K562 (cell line): ENCODE results near the gene GRM5. TPM values are rescaled to one million over a fixed set of nuclear protein-coding genes. Genes with fewer than 3 reads are reported as not detected.
"Not testable (repeated sequence)": the region's sequence is repeated elsewhere in the genome, so short reads cannot be mapped to it uniquely, and the experiment has no call there.

ENCODE experiments used
- ATAC-seq: fragments of 200-7000 bp; cut with Tn5 transposase; 3 replicates; pipeline ENCODE4 v1.9.1; 2020; ENCODE audit warnings: moderate library complexity
- BruUV-seq: library from RNA; stranded (reverse); fragments of 400-500 nt; replicated peaks from 2 replicates; lab custom pipeline; 2021; lab: Mats Ljungman, UMichigan
- CTCF ChIA-PET: fragments of 300-600 bp; formaldehyde crosslinking; extraction: SDS; loops from one replicate; lab custom pipeline; 2021; ENCODE audit warnings: low intra/inter-chr PET ratio; lab: Yijun Ruan, JAX
- POLR2A ChIA-PET: fragments of 300-600, 350-650 bp; sonication (Branson Sonifier 250); formaldehyde crosslinking; extraction: SDS; loops from one replicate; lab custom pipeline; 2021; ENCODE audit warnings: antibody characterized with exemption, inconsistent platforms; lab: Yijun Ruan, JAX
- DNase-seq, 4 experiments: peaks; one replicate each; pipeline versions ENCODE4 v3.0.0 to v3.0.0-alpha.2; 2011 to 2018; ENCODE audit warnings: low spot score in 3 of 4, mixed read lengths in 3 of 4; ENCODE audit errors: extremely low read depth in 1 of 4
- FAIRE-seq: peaks from 2 replicates; lab custom pipeline; 2011; peaks lifted over from hg19 to GRCh38; lab: Jason Lieb, UNC
- H2AFZ ChIP-seq: 2 replicates; pipeline ENCODE4 v1.6.0; 2011; ENCODE audit warnings: low read depth, low read length, control low read depth, inconsistent platforms
- H3K27ac ChIP-seq: fragments of 200-600 bp; 3 replicates; pipeline ENCODE4 v1.8.0; 2011; ENCODE audit warnings: low read depth, mild to moderate bottlenecking, control low read depth, inconsistent platforms, low read length, moderate library complexity, mixed read lengths; ENCODE audit errors: extremely low read depth
- H3K27me3 ChIP-seq, 2 experiments: fragments of 300-600 bp in 1 of 2; 2 replicates in 1 of 2; 3 replicates in 1 of 2; pipeline versions ENCODE4 v1.6.0 to v1.8.0; 2011; ENCODE audit warnings: inconsistent platforms in 2 of 2, low read length in 2 of 2, mild to moderate bottlenecking in 1 of 2, mixed read lengths in 1 of 2, moderate library complexity in 1 of 2; ENCODE audit not compliant: control insufficient read depth in 2 of 2, insufficient read depth in 2 of 2
- H3K36me3 ChIP-seq: fragments of 300-600 bp; 3 replicates; pipeline ENCODE4 v1.8.0; 2011; ENCODE audit warnings: mild to moderate bottlenecking, low read length, inconsistent platforms; ENCODE audit not compliant: control insufficient read depth, insufficient read depth
- H3K4me1 ChIP-seq, 2 experiments: fragments of 200-600 bp in 1 of 2; replicated peaks in 1 of 2; 2 replicates in 1 of 2; 3 replicates in 1 of 2; pipeline versions ENCODE4 v1.5.1 to v1.8.0; 2011; ENCODE audit warnings: inconsistent platforms in 2 of 2, low read length in 2 of 2, mild to moderate bottlenecking in 1 of 2, mixed read lengths in 1 of 2, moderate library complexity in 1 of 2; ENCODE audit not compliant: control insufficient read depth in 2 of 2, insufficient read depth in 2 of 2
- H3K4me2 ChIP-seq: 2 replicates; pipeline ENCODE4 v1.6.1; 2011; ENCODE audit warnings: low read length, control low read depth, inconsistent platforms, mixed read lengths; ENCODE audit not compliant: insufficient read depth
- H3K4me3 ChIP-seq: fragments of 200-600 bp; sonication (generic), shearing (Covaris generic); 2 replicates; pipeline ENCODE4 v1.5.1; 2016; ENCODE audit warnings: control low read depth, inconsistent platforms
- H3K79me2 ChIP-seq: fragments of 200-600 bp; 3 replicates; pipeline ENCODE4 v1.8.0; 2011; ENCODE audit warnings: low read length, inconsistent platforms; ENCODE audit not compliant: control insufficient read depth, insufficient read depth
- H3K9ac ChIP-seq, 2 experiments: 2 replicates each; pipeline versions ENCODE4 v1.6.0 to v1.6.1; 2011; ENCODE audit warnings: low read depth in 2 of 2, low read length in 2 of 2, control low read depth in 1 of 2, inconsistent platforms in 1 of 2, mild to moderate bottlenecking in 1 of 2, mixed read lengths in 1 of 2; ENCODE audit not compliant: insufficient read depth in 1 of 2
- H3K9me1 ChIP-seq: one replicate; pipeline ENCODE4 v1.6.0; 2011; ENCODE audit warnings: inconsistent platforms, mild to moderate bottlenecking, low read length, moderate library complexity; ENCODE audit not compliant: control insufficient read depth, insufficient read depth
- H3K9me3 ChIP-seq: replicated peaks from 2 replicates; pipeline ENCODE4 v1.5.1; 2011; ENCODE audit warnings: low read depth, low read length, inconsistent platforms; ENCODE audit not compliant: control insufficient read depth, insufficient read depth
- H4K20me1 ChIP-seq: replicated peaks from 2 replicates; pipeline ENCODE4 v1.6.1; 2011; ENCODE audit warnings: low read length, inconsistent platforms, mixed read lengths; ENCODE audit not compliant: control insufficient read depth, insufficient read depth
- PREB ChIP-seq: sonication (generic); formaldehyde crosslinking; IDR thresholded peaks from 2 replicates; pipeline ENCODE4 v1.8.1; 2023; ENCODE audit warnings: mild to moderate bottlenecking, missing genetic modification reagents
- RUNX1 ChIP-seq: sonication (generic); IDR thresholded peaks from 2 replicates; pipeline ENCODE4 v1.6.1; 2016; ENCODE audit warnings: antibody characterized with exemption, low read depth
- TFAM ChIP-seq: fragments of 250-450 bp; sonication (Bioruptor Pico); conservative IDR thresholded peaks from 2 replicates; pipeline ENCODE4 v1.5.0; 2021; ENCODE audit warnings: mild to moderate bottlenecking, moderate library complexity
- WGBS: fragments of 100-300 bp; shearing (Covaris generic); methylation state at CpG from one replicate; pipeline ENCODE4 v1.1.6; 2016; ENCODE audit warnings: low coverage, mixed read lengths; ENCODE audit not compliant: insufficient coverage; ENCODE audit errors: missing lambda C conversion rate; 5-methylcytosine and 5-hydroxymethylcytosine counted together
- in situ Hi-C: fragments of 300-500 bp; cut with MboI; formaldehyde crosslinking; loops from 4 replicates; pipeline ENCODE4 v1.15.0; 2018; ENCODE audit warnings: inconsistent platforms, mixed read lengths
- intact Hi-C: fragments of 100-400 bp; cut with micrococcal nuclease; formaldehyde crosslinking; loops from 2 replicates; pipeline ENCODE4 v1.14.2; 2022
- polyA plus RNA-seq, 8 experiments: library from polyadenylated mRNA; depleted of rRNA in 4 of 8; stranded (reverse) in 5 of 8; unstranded in 3 of 8; fragments of >200 nt; fragmentation: Nextera tagmentation in 2 of 8; fragmentation: Illumina TruSeq in 1 of 8; extraction: Ambion mirVana in 2 of 8; extraction: Trizol in 1 of 8; gene quantifications; 2 replicates each; pipeline versions ENCODE4 v1.2.1 to v1.2.3, GENCODE V29; 2011 to 2014; ENCODE audit warnings: inconsistent platforms in 1 of 8, missing spikeins in 1 of 8
- total RNA-seq, 7 experiments: library from RNA; depleted of rRNA in 6 of 7; stranded (reverse); fragments of >200 nt in 6 of 7; fragmentation: Illumina TruSeq in 2 of 7; extraction: Trizol in 2 of 7; gene quantifications; 2 replicates each; pipeline versions ENCODE4 v1.2.1 to v1.2.3, GENCODE V29; 2011 to 2021; ENCODE audit warnings: low replicate concordance in 1 of 7
- TF ChIP-seq, protein P1 (sequence below): fragments of 450-650 bp; conservative IDR thresholded peaks from 2 replicates; pipeline ENCODE4 v1.6.1; 2016; ENCODE audit warnings: missing genetic modification characterization, low read depth, mild to moderate bottlenecking, control low read depth, missing compliant biosample characterization

Gene GRM5
- total and polyA plus RNA-seq, 9 of the 15 experiments (the other 6 are each of a cell fraction or from before 2014, with no cell fraction given), result not detected

GRCh38 chr11:88979641-88980040 lies 86.1 kb downstream of the GRM5 start:
- intact Hi-C loops, result no loop called here
- Histone ChIP-seq H4K20me1 (no peaks in the 10 kb centered on the region), H3K36me3 (no peaks in the 10 kb centered on the region), H3K4me2 (no peak overlapping the region), H3K27me3 (no peaks in the 10 kb centered on the region), H3K79me2 (no peaks in the 10 kb centered on the region), H2AFZ (no peak overlapping the region), H3K9me3 (no peaks in the 10 kb centered on the region), H3K27ac (no peak overlapping the region), H3K4me1 (no peaks in the 10 kb centered on the region), H3K4me3 (no peak overlapping the region), H3K9ac (no peak overlapping the region), H3K9me1 (no peaks in the 10 kb centered on the region)
- CTCF ChIA-PET, result no interaction called here
- ATAC-seq (no peak), FAIRE-seq (no peak), DNase-seq (no peak)
- no TSS peak for BruUV-seq
- in situ Hi-C loops, result no loop called here
- 0% methylated on average over 2 of the region's 2 CpGs for WGBS
- POLR2A ChIA-PET, result no interaction called here
- no peak for TF ChIP-seq TFAM
- TF ChIP-seq, protein P1, sequence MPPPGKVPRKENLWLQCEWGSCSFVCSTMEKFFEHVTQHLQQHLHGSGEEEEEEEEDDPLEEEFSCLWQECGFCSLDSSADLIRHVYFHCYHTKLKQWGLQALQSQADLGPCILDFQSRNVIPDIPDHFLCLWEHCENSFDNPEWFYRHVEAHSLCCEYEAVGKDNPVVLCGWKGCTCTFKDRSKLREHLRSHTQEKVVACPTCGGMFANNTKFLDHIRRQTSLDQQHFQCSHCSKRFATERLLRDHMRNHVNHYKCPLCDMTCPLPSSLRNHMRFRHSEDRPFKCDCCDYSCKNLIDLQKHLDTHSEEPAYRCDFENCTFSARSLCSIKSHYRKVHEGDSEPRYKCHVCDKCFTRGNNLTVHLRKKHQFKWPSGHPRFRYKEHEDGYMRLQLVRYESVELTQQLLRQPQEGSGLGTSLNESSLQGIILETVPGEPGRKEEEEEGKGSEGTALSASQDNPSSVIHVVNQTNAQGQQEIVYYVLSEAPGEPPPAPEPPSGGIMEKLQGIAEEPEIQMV, result no peak
- TF ChIP-seq RUNX1, result no peak
- no peak for TF ChIP-seq PREB (CRISPR knock-in tag)

GRCh38 chr11:88978992-88979391 lies 86.8 kb downstream of the GRM5 start:
- H3K9ac ChIP-seq, H3K9me1 ChIP-seq, H3K4me3 ChIP-seq, CTCF ChIA-PET, POLR2A ChIA-PET, BruUV-seq, in situ Hi-C loops, H3K9me3 ChIP-seq, H3K79me2 ChIP-seq, H4K20me1 ChIP-seq, ATAC-seq, H2AFZ ChIP-seq, FAIRE-seq, H3K27me3 ChIP-seq, H3K36me3 ChIP-seq, H3K4me2 ChIP-seq, H3K4me1 ChIP-seq, DNase-seq, H3K27ac ChIP-seq, intact Hi-C loops: not testable (repeated sequence)
- 0% methylated on average over 3 of the region's 3 CpGs for WGBS

- CTCF ChIA-PET, H3K9ac ChIP-seq, POLR2A ChIA-PET, FAIRE-seq, H2AFZ ChIP-seq, H3K4me1 ChIP-seq, H3K9me1 ChIP-seq, H3K4me2 ChIP-seq, intact Hi-C loops, H3K27ac ChIP-seq, H4K20me1 ChIP-seq, H3K4me3 ChIP-seq, H3K27me3 ChIP-seq, H3K79me2 ChIP-seq, H3K36me3 ChIP-seq, ATAC-seq, in situ Hi-C loops, BruUV-seq, DNase-seq, H3K9me3 ChIP-seq: not testable (repeated sequence)
Observed at GRCh38 chr11:88975441-88975840, 90.3 kb downstream of the GRM5 start.
